Testis (tissue), 3 donors: ENCODE measurements around the gene RNASE13. TPM values are rescaled to one million over a fixed set of nuclear protein-coding genes. Genes with fewer than 3 reads are reported as not detected.

ENCODE experiments used
- DNase-seq: peaks from one replicate; pipeline ENCODE4 v3.0.0-alpha.2; 2019
- H3K27ac ChIP-seq, 2 donors: fragments of 200-600 bp; sonication (generic); one replicate each; pipeline ENCODE4 v1.5.1; 2019
- H3K27me3 ChIP-seq: fragments of 200-600 bp; sonication (generic); one replicate; pipeline ENCODE4 v1.5.1; 2019
- H3K36me3 ChIP-seq: fragments of 200-600 bp; sonication (generic); one replicate; pipeline ENCODE4 v1.5.1; 2017; ENCODE audit warnings: low read depth; ENCODE audit errors: missing control alignments
- H3K4me1 ChIP-seq: fragments of 200-600 bp; sonication (generic); one replicate; pipeline ENCODE4 v1.5.1; 2019
- H3K4me3 ChIP-seq, 2 donors: fragments of 200-600 bp; sonication (generic); one replicate each; pipeline ENCODE4 v1.5.1; 2017 to 2019
- H3K9me3 ChIP-seq: fragments of 200-600 bp; sonication (generic); one replicate; pipeline ENCODE4 v1.5.1; 2017
- POLR2A ChIP-seq: fragments of 450-650 bp; IDR thresholded peaks from one replicate; pipeline ENCODE4 v1.6.1; 2017; ENCODE audit warnings: antibody characterized with exemption, mild to moderate bottlenecking, moderate library complexity
- WGBS, 2 donors: methylation state at CpG; one replicate each; pipeline ENCODE4 v1.1.5; 2018; 5-methylcytosine and 5-hydroxymethylcytosine counted together
- intact Hi-C: fragments of 100-400 bp; cut with DNase I; formaldehyde crosslinking; loops from one replicate; pipeline ENCODE4 v1.15.1; 2023; ENCODE audit warnings: low total_unique reads
- polyA plus RNA-seq: library from polyadenylated mRNA; stranded (reverse); fragments of 350-450 nt; fragmentation: Illumina TruSeq; extraction: RNeasy Lipid Tissue Mini Kit (QIAGEN cat#74804); gene quantifications from one replicate; pipeline ENCODE4 v1.2.3, GENCODE V29; 2014; ENCODE audit warnings: low read depth, low replicate concordance; ENCODE audit not compliant: insufficient read depth
- total RNA-seq, 2 donors: library from RNA; depleted of rRNA; stranded (reverse); fragments of >200 nt; gene quantifications; one replicate each; pipeline ENCODE4 v1.2.3, GENCODE V29; 2016
- TF ChIP-seq, protein P1 (sequence below), 3 experiments: fragments of 450-650 bp in 2 of 3; fragments of 200-600 bp in 1 of 3; sonication (generic) in 1 of 3; IDR thresholded peaks; one replicate each; pipeline ENCODE4 v1.5.1; 2016 to 2019; ENCODE audit warnings: antibody characterized with exemption in 3 of 3, mild to moderate bottlenecking in 2 of 3, moderate library complexity in 1 of 3

The RNASE13 gene
- total and polyA plus RNA-seq, 3 donors from 2014 or later, result not detected

DNA sequence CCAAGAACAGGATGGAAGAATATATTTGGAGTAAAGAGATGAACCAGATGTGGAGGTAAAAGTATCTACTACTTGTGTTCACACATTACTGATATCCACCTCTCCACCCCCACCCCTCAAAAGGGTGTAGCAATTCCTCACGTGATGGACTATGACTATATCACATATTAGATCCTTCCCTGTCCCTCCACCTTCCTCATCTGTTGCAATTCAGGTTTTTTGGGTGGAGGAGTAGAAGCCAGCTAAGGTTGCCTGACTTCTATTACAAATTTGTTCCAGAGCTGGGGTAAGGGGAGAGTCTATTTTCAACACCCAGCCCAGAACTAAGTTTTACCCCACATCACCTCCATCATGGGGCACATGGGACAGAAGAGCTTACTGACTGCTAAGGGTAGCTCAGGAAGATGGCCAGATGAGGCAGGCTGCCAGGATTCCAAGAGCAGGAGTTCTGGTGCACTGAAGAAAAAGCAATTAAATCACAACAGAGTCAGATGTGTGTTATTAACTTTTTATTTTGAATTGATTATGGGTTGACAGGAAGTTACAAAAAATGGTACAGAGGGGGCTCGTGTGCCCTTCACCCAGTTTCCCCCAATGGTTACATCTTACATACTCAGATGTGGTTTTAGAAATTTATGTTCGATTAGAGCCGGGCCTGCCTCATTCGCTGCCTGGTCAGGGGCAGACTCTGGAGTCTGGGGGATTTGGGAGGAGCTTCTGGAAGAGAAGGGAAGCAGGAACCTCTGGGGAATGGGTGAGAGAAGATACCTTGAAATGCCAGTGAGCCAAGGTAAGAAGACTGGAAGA is 2.1 kb downstream of the RNASE13 start:
- WGBS, 2 donors, result 92 to 93% methylated on average over 5 of the region's 5 CpGs
- H3K4me1 ChIP-seq, result peaks cover 15% of the 10 kb centered on the region
- intact Hi-C loops, result no loop called here
- H3K9me3 ChIP-seq, result no peaks in the 10 kb centered on the region
- no peak for DNase-seq
- TF ChIP-seq, protein P1, sequence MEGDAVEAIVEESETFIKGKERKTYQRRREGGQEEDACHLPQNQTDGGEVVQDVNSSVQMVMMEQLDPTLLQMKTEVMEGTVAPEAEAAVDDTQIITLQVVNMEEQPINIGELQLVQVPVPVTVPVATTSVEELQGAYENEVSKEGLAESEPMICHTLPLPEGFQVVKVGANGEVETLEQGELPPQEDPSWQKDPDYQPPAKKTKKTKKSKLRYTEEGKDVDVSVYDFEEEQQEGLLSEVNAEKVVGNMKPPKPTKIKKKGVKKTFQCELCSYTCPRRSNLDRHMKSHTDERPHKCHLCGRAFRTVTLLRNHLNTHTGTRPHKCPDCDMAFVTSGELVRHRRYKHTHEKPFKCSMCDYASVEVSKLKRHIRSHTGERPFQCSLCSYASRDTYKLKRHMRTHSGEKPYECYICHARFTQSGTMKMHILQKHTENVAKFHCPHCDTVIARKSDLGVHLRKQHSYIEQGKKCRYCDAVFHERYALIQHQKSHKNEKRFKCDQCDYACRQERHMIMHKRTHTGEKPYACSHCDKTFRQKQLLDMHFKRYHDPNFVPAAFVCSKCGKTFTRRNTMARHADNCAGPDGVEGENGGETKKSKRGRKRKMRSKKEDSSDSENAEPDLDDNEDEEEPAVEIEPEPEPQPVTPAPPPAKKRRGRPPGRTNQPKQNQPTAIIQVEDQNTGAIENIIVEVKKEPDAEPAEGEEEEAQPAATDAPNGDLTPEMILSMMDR (IDR thresholded peaks at IDR 0.05), result no peak
- no peak for TF ChIP-seq POLR2A
- no peak overlapping the region for H3K27ac ChIP-seq
- no peaks in the 10 kb centered on the region for H3K36me3 ChIP-seq
- H3K4me3 ChIP-seq, result no peak overlapping the region
- H3K27me3 ChIP-seq, result no peaks in the 10 kb centered on the region

DNA sequence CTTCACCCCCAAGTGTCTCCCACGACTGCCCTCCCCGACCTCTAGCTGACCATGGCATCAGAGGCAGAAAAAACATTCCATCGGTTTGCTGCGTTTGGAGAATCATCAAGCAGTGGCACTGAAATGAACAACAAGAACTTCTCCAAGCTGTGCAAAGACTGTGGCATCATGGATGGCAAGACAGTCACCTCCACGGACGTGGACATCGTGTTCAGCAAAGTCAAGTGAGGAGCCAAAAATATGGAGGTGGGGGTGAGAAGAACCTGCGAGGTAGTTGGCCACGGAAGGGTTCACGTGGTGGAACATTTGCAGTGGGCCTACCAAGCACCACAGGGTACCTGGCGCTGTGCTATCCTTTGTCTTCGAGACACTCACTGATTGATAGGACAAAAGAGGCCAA is 4.1 kb downstream of the RNASE13 start:
- intact Hi-C loops, result no loop called here

DNA sequence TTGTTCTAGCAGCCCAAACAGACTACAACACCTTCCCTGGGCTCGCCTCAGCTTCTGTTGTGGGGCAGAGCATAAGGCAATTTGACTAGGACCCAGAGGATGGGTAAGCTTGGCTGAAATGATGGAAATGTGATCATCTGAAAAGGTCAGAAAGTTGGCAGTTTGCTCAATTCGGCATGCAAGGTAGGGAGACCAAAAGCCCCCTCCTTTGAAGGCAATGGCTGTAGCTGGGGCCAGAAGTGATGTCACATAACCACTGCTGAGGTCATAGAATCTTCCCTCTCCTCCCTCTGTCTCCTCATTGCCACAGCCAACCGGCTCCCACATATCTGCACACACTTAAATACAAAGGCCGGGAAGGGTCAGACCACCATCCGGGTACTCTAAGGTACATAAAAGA is 4.7 kb downstream of the RNASE13 start, which contains the start of gene TPPP2:
Gene TPPP2 (plus strand): TSS at position 301 of the 400 bp plus-strand sequence. CDS start 365 bp downstream, outside the sequence.
- no peaks in the 10 kb centered on the region for H3K36me3 ChIP-seq
- no peak within 1 kb of the TSS for H3K4me3 ChIP-seq
- H3K9me3 ChIP-seq, result no peaks in the 10 kb centered on the region
- intact Hi-C loops, result no loop called here
- WGBS, 2 donors, result 92 to 97% methylated on average over 5 of the region's 5 CpGs
- no peaks in the 10 kb centered on the region for H3K27me3 ChIP-seq
- H3K27ac ChIP-seq, result no peak within 1 kb of the TSS
- peaks cover 23% of the 10 kb centered on the region for H3K4me1 ChIP-seq
- TF ChIP-seq, protein P1 (IDR thresholded peaks at IDR 0.05), result no peak
- TF ChIP-seq POLR2A, result no peak
- no peak for DNase-seq

More for the DNA sequence above, 4.1 kb downstream of the RNASE13 start:
- no peaks in the 10 kb centered on the region for H3K9me3 ChIP-seq
- H3K4me3 ChIP-seq, result no peak overlapping the region
- peaks cover 29% of the 10 kb centered on the region for H3K4me1 ChIP-seq
- no peaks in the 10 kb centered on the region for H3K36me3 ChIP-seq
- H3K27me3 ChIP-seq, result no peaks in the 10 kb centered on the region
- WGBS, 2 donors, result 86 to 89% methylated on average over 12 of the region's 12 CpGs
- no peak overlapping the region for H3K27ac ChIP-seq
- DNase-seq, result no peak
- TF ChIP-seq, protein P1 (IDR thresholded peaks at IDR 0.05), result no peak
- no peak for TF ChIP-seq POLR2A

DNA sequence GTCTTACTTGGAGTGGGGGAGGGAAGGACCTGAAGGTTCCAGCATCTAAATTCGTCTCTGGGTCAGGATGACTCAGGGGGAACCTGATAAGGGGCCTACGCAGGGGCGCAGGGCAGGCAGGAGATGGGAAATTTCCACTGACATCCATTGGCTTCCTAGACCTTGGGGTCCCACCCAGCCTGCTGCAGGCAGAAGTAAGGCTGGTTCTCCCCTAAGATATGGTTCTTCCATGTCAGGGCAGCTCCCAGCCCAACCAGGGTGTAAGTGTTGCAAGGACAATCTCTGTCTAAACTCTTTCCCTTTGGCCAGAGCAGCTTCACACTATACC is 7.7 kb downstream of the RNASE13 start:
- intact Hi-C loops, result no loop called here
- Histone ChIP-seq H3K4me1 (peaks cover 29% of the 10 kb centered on the region), H3K27me3 (no peaks in the 10 kb centered on the region), H3K27ac (peak overlapping the region; percentile 46 to 91), H3K36me3 (no peaks in the 10 kb centered on the region), H3K9me3 (no peaks in the 10 kb centered on the region), H3K4me3 (no peak overlapping the region)
- DNase-seq, result no peak
- TF ChIP-seq POLR2A, result no peak
- TF ChIP-seq, protein P1 (IDR thresholded peaks at IDR 0.05), result no peak
- 16 to 48% methylated on average over 3 of the region's 3 CpGs for WGBS, 2 donors
